Measurements from ENCODE around the gene TMPRSS11A.

Gene TMPRSS11A

GRCh38 chr4:67980512-67980911, 17.2 kb upstream of the TMPRSS11A start:
- DNase-seq (ENCODE audit: extremely low spot score): no peak
- TF ChIP-seq NFRKB (IDR thresholded peaks at IDR 0.05) (no peak), ZNF384 (IDR thresholded peaks at IDR 0.05) (no peak), LEF1 (IDR thresholded peaks at IDR 0.05; ENCODE audit: borderline replicate concordance) (no peak), HDGF (IDR thresholded peaks at IDR 0.05; ENCODE audit: borderline replicate concordance) (no peak), TARDBP (IDR thresholded peaks at IDR 0.05) (no peak), L3MBTL2 (conservative IDR thresholded peaks at IDR 0.05) (no peak), FOXA1 (IDR thresholded peaks at IDR 0.05) (no peak), BHLHE40 (IDR thresholded peaks at IDR 0.05; ENCODE audit: borderline replicate concordance) (no peak), PKNOX1 (IDR thresholded peaks at IDR 0.05) (no peak)
- CTCF ChIA-PET: no interaction called here
- POLR2A ChIA-PET: no interaction called here

- ChIA-PET CTCF (no interaction called here), POLR2A (no interaction called here)
- no peak for TF ChIP-seq HDGF (IDR thresholded peaks at IDR 0.05; ENCODE audit: borderline replicate concordance)
- TF ChIP-seq TARDBP (IDR thresholded peaks at IDR 0.05): no peak
- no peak for TF ChIP-seq ARNT (IDR thresholded peaks at IDR 0.05)
- no peak for DNase-seq (ENCODE audit: extremely low spot score)
Observed at GRCh38 chr4:67973608-67974007, 10.3 kb upstream of the TMPRSS11A start.

GRCh38 chr4:67954890-67955289, 8.4 kb downstream of the TMPRSS11A start:
- no peak for DNase-seq (ENCODE audit: extremely low spot score)
- TF ChIP-seq HDGF (IDR thresholded peaks at IDR 0.05; ENCODE audit: borderline replicate concordance) (no peak), CTBP1 (IDR thresholded peaks at IDR 0.05; ENCODE audit: borderline replicate concordance) (no peak), TARDBP (IDR thresholded peaks at IDR 0.05) (no peak), LEF1 (IDR thresholded peaks at IDR 0.05; ENCODE audit: borderline replicate concordance) (no peak), L3MBTL2 (conservative IDR thresholded peaks at IDR 0.05) (no peak), FOXK2 (IDR thresholded peaks at IDR 0.05) (no peak)
- ChIA-PET POLR2A (no interaction called here), CTCF (no interaction called here)

GRCh38 chr4:67941074-67941473, 22.2 kb downstream of the TMPRSS11A start:
- CTCF ChIA-PET: no interaction called here
- DNase-seq (ENCODE audit: extremely low spot score): no peak
- POLR2A ChIA-PET: no interaction called here

GRCh38 chr4:67940506-67940905, 22.8 kb downstream of the TMPRSS11A start:
- DNase-seq (ENCODE audit: extremely low spot score): no peak
- TF ChIP-seq ZNF384 (IDR thresholded peaks at IDR 0.05) (no peak), PKNOX1 (IDR thresholded peaks at IDR 0.05) (no peak), NFRKB (IDR thresholded peaks at IDR 0.05) (no peak), LEF1 (IDR thresholded peaks at IDR 0.05; ENCODE audit: borderline replicate concordance) (no peak), FOXK2 (IDR thresholded peaks at IDR 0.05) (no peak), FOXA1 (IDR thresholded peaks at IDR 0.05) (no peak), SUZ12 (IDR thresholded peaks at IDR 0.05) (no peak), BHLHE40 (IDR thresholded peaks at IDR 0.05; ENCODE audit: borderline replicate concordance) (no peak), ELF4 (IDR thresholded peaks at IDR 0.05) (no peak), SP1 (IDR thresholded peaks at IDR 0.05) (no peak), TARDBP (IDR thresholded peaks at IDR 0.05) (no peak), ARNT (IDR thresholded peaks at IDR 0.05) (no peak), CTBP1 (IDR thresholded peaks at IDR 0.05; ENCODE audit: borderline replicate concordance) (no peak), L3MBTL2 (conservative IDR thresholded peaks at IDR 0.05) (no peak), FOXM1 (IDR thresholded peaks at IDR 0.05; ENCODE audit: borderline replicate concordance) (no peak), HDGF (IDR thresholded peaks at IDR 0.05; ENCODE audit: borderline replicate concordance) (no peak)
- CTCF ChIA-PET: no interaction called here
- POLR2A ChIA-PET: no interaction called here

More at GRCh38 chr4:67941074-67941473, 22.2 kb downstream of the TMPRSS11A start:
- TF ChIP-seq CTBP1 (IDR thresholded peaks at IDR 0.05; ENCODE audit: borderline replicate concordance) (no peak), NFRKB (IDR thresholded peaks at IDR 0.05) (no peak), SP1 (IDR thresholded peaks at IDR 0.05) (no peak)

GRCh38 chr4:67939195-67939594, 24.1 kb downstream of the TMPRSS11A start:
- no peak for DNase-seq (ENCODE audit: extremely low spot score)
- CTCF ChIA-PET: no interaction called here
- POLR2A ChIA-PET: no interaction called here
- TF ChIP-seq FOXA1 (IDR thresholded peaks at IDR 0.05): no peak
- TF ChIP-seq L3MBTL2 (conservative IDR thresholded peaks at IDR 0.05): no peak
- TF ChIP-seq LEF1 (IDR thresholded peaks at IDR 0.05; ENCODE audit: borderline replicate concordance): no peak
- TF ChIP-seq HDGF (IDR thresholded peaks at IDR 0.05; ENCODE audit: borderline replicate concordance): no peak
- no peak for TF ChIP-seq PKNOX1 (IDR thresholded peaks at IDR 0.05)
- TF ChIP-seq FOXK2 (IDR thresholded peaks at IDR 0.05): no peak
- TF ChIP-seq ZNF384 (IDR thresholded peaks at IDR 0.05): no peak
- no peak for TF ChIP-seq ELF4 (IDR thresholded peaks at IDR 0.05)
- TF ChIP-seq CTBP1 (IDR thresholded peaks at IDR 0.05; ENCODE audit: borderline replicate concordance): no peak
- TF ChIP-seq BHLHE40 (IDR thresholded peaks at IDR 0.05; ENCODE audit: borderline replicate concordance): no peak
- no peak for TF ChIP-seq SUZ12 (IDR thresholded peaks at IDR 0.05)
- no peak for TF ChIP-seq TARDBP (IDR thresholded peaks at IDR 0.05)

GRCh38 chr4:67935888-67936287, 27.4 kb downstream of the TMPRSS11A start:
- ChIA-PET POLR2A (no interaction called here), CTCF (no interaction called here)
- TF ChIP-seq BHLHE40 (IDR thresholded peaks at IDR 0.05; ENCODE audit: borderline replicate concordance): no peak
- DNase-seq (ENCODE audit: extremely low spot score): no peak

All from HEK293T (cell line).